Activated naive CD8-positive, alpha-beta T cell treated with anti-CD3 and anti-CD28 coated beads, Interleukin-2, amount 50 U/mL, for 24 hours (primary cell): ENCODE data around the gene SAA2.
A peak's percentile ranks its signal among the peaks of the same experiment; 100 is the strongest.
"Not testable (repeated sequence)": the region's sequence is repeated elsewhere in the genome, so short reads cannot be mapped to it uniquely, and the experiment has no call there.

Source experiments
- ATAC-seq: fragments of 150-1000 bp; cut with Tn5 transposase; one replicate; pipeline ENCODE4 v1.10.0; 2021
- DNase-seq: peaks from one replicate; pipeline ENCODE4 v3.0.0; 2021
- H3K27ac Mint-ChIP-seq: one replicate; pipeline ENCODE4 v1.8.0; 2021; ENCODE audit warnings: mild to moderate bottlenecking, mixed read lengths
- H3K27me3 Mint-ChIP-seq: one replicate; pipeline ENCODE4 v1.8.0; 2021; ENCODE audit warnings: mixed read lengths
- H3K36me3 Mint-ChIP-seq: one replicate; pipeline ENCODE4 v1.8.0; 2021; ENCODE audit warnings: low read depth, mixed read lengths
- H3K4me1 Mint-ChIP-seq: one replicate; pipeline ENCODE4 v1.8.0; 2021; ENCODE audit warnings: mixed read lengths
- H3K4me3 Mint-ChIP-seq: one replicate; pipeline ENCODE4 v1.8.0; 2021; ENCODE audit warnings: mild to moderate bottlenecking, moderate library complexity, mixed read lengths
- H3K9me3 Mint-ChIP-seq: one replicate; pipeline ENCODE4 v1.8.0; 2021; ENCODE audit warnings: mixed read lengths

Gene SAA2

GRCh38 chr11:18264035-18264434 lies 15.6 kb upstream of the SAA2 start:
- no peak overlapping the region for H3K4me3 Mint-ChIP-seq
- H3K36me3 Mint-ChIP-seq: no peaks in the 10 kb centered on the region
- H3K9me3 Mint-ChIP-seq: no peaks in the 10 kb centered on the region
- DNase-seq (no peak), ATAC-seq (no peak)
- H3K27me3 Mint-ChIP-seq: no peaks in the 10 kb centered on the region
- H3K27ac Mint-ChIP-seq: no peak overlapping the region
- no peaks in the 10 kb centered on the region for H3K4me1 Mint-ChIP-seq

GRCh38 chr11:18262681-18263350 lies 14.3 kb upstream of the SAA2 start:
- not testable (repeated sequence) for H3K4me1 Mint-ChIP-seq, H3K36me3 Mint-ChIP-seq, H3K9me3 Mint-ChIP-seq, ATAC-seq, H3K27ac Mint-ChIP-seq, DNase-seq, H3K4me3 Mint-ChIP-seq, H3K27me3 Mint-ChIP-seq

- no peak for ATAC-seq
- Mint-ChIP-seq H3K4me3 (no peak overlapping the region), H3K27me3 (no peaks in the 10 kb centered on the region)
Observed at GRCh38 chr11:18261721-18262120, 13.3 kb upstream of the SAA2 start.

GRCh38 chr11:18259259-18259658 lies 10.8 kb upstream of the SAA2 start:
- no peak for DNase-seq
- ATAC-seq: no peak
- Mint-ChIP-seq H3K27ac (no peak overlapping the region), H3K9me3 (no peaks in the 10 kb centered on the region), H3K4me1 (no peaks in the 10 kb centered on the region), H3K4me3 (no peak overlapping the region), H3K36me3 (no peaks in the 10 kb centered on the region), H3K27me3 (no peaks in the 10 kb centered on the region)

More at GRCh38 chr11:18261721-18262120, 13.3 kb upstream of the SAA2 start:
- no peak overlapping the region for H3K27ac Mint-ChIP-seq
- H3K4me1 Mint-ChIP-seq: no peaks in the 10 kb centered on the region
- H3K36me3 Mint-ChIP-seq: no peaks in the 10 kb centered on the region
- H3K9me3 Mint-ChIP-seq: no peaks in the 10 kb centered on the region
- DNase-seq: no peak

GRCh38 chr11:18254781-18255361 lies 6.4 kb upstream of the SAA2 start:
- no peaks in the 10 kb centered on the region for H3K27me3 Mint-ChIP-seq
- H3K27ac Mint-ChIP-seq: no peak overlapping the region
- no peaks in the 10 kb centered on the region for H3K36me3 Mint-ChIP-seq
- H3K9me3 Mint-ChIP-seq: no peaks in the 10 kb centered on the region
- no peak overlapping the region for H3K4me3 Mint-ChIP-seq
- ATAC-seq (no peak), DNase-seq (no peak)
- H3K4me1 Mint-ChIP-seq: no peaks in the 10 kb centered on the region

GRCh38 chr11:18253778-18254338 lies 5.4 kb upstream of the SAA2 start:
- Mint-ChIP-seq H3K27me3 (no peaks in the 10 kb centered on the region), H3K9me3 (no peaks in the 10 kb centered on the region), H3K4me1 (no peaks in the 10 kb centered on the region), H3K36me3 (no peaks in the 10 kb centered on the region), H3K4me3 (no peak overlapping the region), H3K27ac (no peak overlapping the region)
- DNase-seq (no peak), ATAC-seq (no peak)

- no peak for DNase-seq
- Mint-ChIP-seq H3K4me1 (no peaks in the 10 kb centered on the region), H3K27ac (no peak overlapping the region), H3K36me3 (no peaks in the 10 kb centered on the region), H3K4me3 (no peak overlapping the region), H3K9me3 (no peaks in the 10 kb centered on the region), H3K27me3 (no peaks in the 10 kb centered on the region)
- ATAC-seq: no peak
Observed at GRCh38 chr11:18253233-18253632, 4.8 kb upstream of the SAA2 start.

GRCh38 chr11:18247191-18247581 lies 1.3 kb downstream of the SAA2 start:
- not testable (repeated sequence) for H3K36me3 Mint-ChIP-seq, ATAC-seq, H3K4me3 Mint-ChIP-seq, H3K9me3 Mint-ChIP-seq, H3K27me3 Mint-ChIP-seq, DNase-seq
- peak overlapping the region; percentile 40 for H3K27ac Mint-ChIP-seq
- peaks cover 11% of the 10 kb centered on the region for H3K4me1 Mint-ChIP-seq

GRCh38 chr11:18246379-18247190 lies 1.9 kb downstream of the SAA2 start:
- H3K27ac Mint-ChIP-seq: peak overlapping the region; percentile 49
- H3K4me3 Mint-ChIP-seq: peak overlapping the region; percentile 64
- peaks cover 11% of the 10 kb centered on the region for H3K4me1 Mint-ChIP-seq
- peak; percentile 58 for ATAC-seq
- H3K36me3 Mint-ChIP-seq, H3K27me3 Mint-ChIP-seq, H3K9me3 Mint-ChIP-seq: not testable (repeated sequence)
- peak; percentile 16 for DNase-seq

GRCh38 chr11:18245396-18245795 lies 3.1 kb downstream of the SAA2 start:
- DNase-seq: no peak
- no peak overlapping the region for H3K4me3 Mint-ChIP-seq
- no peak overlapping the region for H3K27ac Mint-ChIP-seq
- H3K4me1 Mint-ChIP-seq: peaks cover 11% of the 10 kb centered on the region
- H3K27me3 Mint-ChIP-seq: peaks cover 3% of the 10 kb centered on the region
- no peak for ATAC-seq
- H3K36me3 Mint-ChIP-seq: no peaks in the 10 kb centered on the region
- no peaks in the 10 kb centered on the region for H3K9me3 Mint-ChIP-seq

- peak; percentile 57 for DNase-seq
- peak; percentile 39 for ATAC-seq
- Mint-ChIP-seq H3K36me3 (no peaks in the 10 kb centered on the region), H3K4me1 (peaks cover 11% of the 10 kb centered on the region), H3K27me3 (peaks cover 9% of the 10 kb centered on the region), H3K27ac (no peak overlapping the region), H3K4me3 (no peak overlapping the region), H3K9me3 (no peaks in the 10 kb centered on the region)
Observed at GRCh38 chr11:18243783-18244362, 4.6 kb downstream of the SAA2 start.

- DNase-seq (no peak), ATAC-seq (no peak)
- Mint-ChIP-seq H3K27me3 (peaks cover 25% of the 10 kb centered on the region), H3K4me3 (no peak overlapping the region), H3K4me1 (no peaks in the 10 kb centered on the region), H3K27ac (no peak overlapping the region), H3K36me3 (no peaks in the 10 kb centered on the region), H3K9me3 (no peaks in the 10 kb centered on the region)
Observed at GRCh38 chr11:18239655-18240054, 8.8 kb downstream of the SAA2 start.

- DNase-seq (no peak), ATAC-seq (no peak)
- Mint-ChIP-seq H3K27ac (no peak within 1 kb of the TSS), H3K4me3 (no peak within 1 kb of the TSS), H3K36me3 (no peaks in the 10 kb centered on the region), H3K4me1 (no peaks in the 10 kb centered on the region), H3K9me3 (no peaks in the 10 kb centered on the region), H3K27me3 (peaks cover 28% of the 10 kb centered on the region)
Observed at GRCh38 chr11:18236664-18237356, 11.7 kb downstream of the SAA2 start, which contains the start of gene SAA4. Gene SAA4 (minus strand): TSS chr11:18236802. CDS start chr11:18235926, 876 bp downstream.
